GM12892 (cell line): Measurements from ENCODE around the gene LY6G6F.
A peak's percentile ranks its signal among the peaks of the same experiment; 100 is the strongest.

Experiments
- DNase-seq: peaks from one replicate; pipeline ENCODE4 v3.0.0; 2011; ENCODE audit not compliant: insufficient read length
- FAIRE-seq: peaks from 2 replicates; lab custom pipeline; 2011; peaks lifted over from hg19 to GRCh38; lab: Jason Lieb, UNC
- POLR2A ChIP-seq: IDR thresholded peaks from 2 replicates; pipeline ENCODE4 v1.6.1; 2011; ENCODE audit warnings: low read depth, low read length, control low read depth
- POLR2AphosphoS5 ChIP-seq: IDR thresholded peaks from 2 replicates; pipeline ENCODE4 v1.6.1; 2011; ENCODE audit warnings: low read depth, low read length, control low read depth
- TAF1 ChIP-seq: IDR thresholded peaks from 2 replicates; pipeline ENCODE4 v1.6.1; 2011; ENCODE audit warnings: low read depth, mild to moderate bottlenecking, control low read depth, low read length, borderline replicate concordance

The LY6G6F gene

GRCh38 chr6:31680226-31681134 is 26.2 kb upstream of the LY6G6F start, which contains the start of gene LY6G5C:
LY6G5C (minus strand) TSS chr6:31681067; CDS start chr6:31680373, 694 bp downstream.
- FAIRE-seq (peak; percentile 90), DNase-seq (peak; percentile 52)

DNA sequence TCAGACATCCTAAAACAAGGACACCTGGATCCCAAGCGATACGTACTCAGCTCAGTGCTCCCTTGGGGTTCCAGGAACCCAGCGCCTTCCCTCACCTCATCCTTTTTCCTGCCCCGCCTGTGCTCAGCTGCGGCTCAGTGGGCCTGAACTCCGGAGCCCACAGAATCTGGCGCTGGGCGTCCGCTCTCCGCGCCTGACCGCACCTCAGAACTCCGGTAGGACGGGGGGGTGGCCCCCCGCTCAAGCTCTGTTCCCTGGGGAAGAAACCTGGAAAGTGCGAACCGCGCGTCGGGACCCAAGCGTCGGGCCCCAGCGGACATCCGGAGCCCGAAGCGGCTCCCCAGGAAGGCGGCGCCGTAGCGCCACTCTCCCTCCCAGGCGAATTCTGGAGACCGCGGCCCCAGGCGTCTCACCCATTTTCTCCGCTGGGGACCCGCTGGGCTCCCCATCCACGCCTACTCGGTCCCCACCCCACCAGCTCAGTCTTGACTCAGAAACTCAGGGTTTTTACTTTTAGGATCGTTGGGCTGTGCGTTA is 25.5 kb upstream of the LY6G6F start:
- TF ChIP-seq POLR2A (no peak), TAF1 (no peak), POLR2AphosphoS5 (no peak)
- DNase-seq = peak; percentile 71
- FAIRE-seq = no peak

More at GRCh38 chr6:31680226-31681134, 26.2 kb upstream of the LY6G6F start, which contains the start of gene LY6G5C:
- TF ChIP-seq TAF1 (peak; percentile 8; the same call in 1 of the 2 replicates), POLR2A (no peak)

GRCh38 chr6:31683591-31683990 is 23.1 kb upstream of the LY6G6F start:
- FAIRE-seq = no peak
- TF ChIP-seq POLR2AphosphoS5 (no peak), TAF1 (no peak), POLR2A (no peak)
- DNase-seq = no peak

DNA sequence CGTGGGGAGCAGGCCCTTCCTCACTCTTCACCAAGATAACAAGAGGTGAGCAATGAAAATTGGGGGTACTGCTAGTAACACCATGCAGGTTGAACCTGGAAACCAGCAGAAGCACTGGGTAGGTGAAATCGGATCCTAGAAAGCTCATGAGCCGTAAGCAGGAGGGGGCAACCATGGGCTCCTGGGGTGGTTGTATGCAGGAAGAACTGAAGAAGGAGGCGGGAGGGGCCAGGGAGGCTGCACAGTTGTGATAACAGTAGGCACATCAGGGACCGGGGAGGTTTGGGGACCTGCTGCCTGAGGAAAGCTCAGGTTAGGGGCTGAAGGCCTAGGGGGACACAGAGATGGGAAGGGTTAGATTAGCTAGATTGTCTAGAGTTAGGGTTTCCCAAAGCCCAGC is 20.2 kb upstream of the LY6G6F start:
- no peak for TF ChIP-seq POLR2A
- TF ChIP-seq TAF1 = no peak
- no peak for TF ChIP-seq POLR2AphosphoS5
- FAIRE-seq (no peak), DNase-seq (no peak)

- TF ChIP-seq POLR2A (no peak), TAF1 (no peak), POLR2AphosphoS5 (no peak)
- no peak for DNase-seq
- FAIRE-seq = no peak
These were observed 19.3 kb upstream of the LY6G6F start for GRCh38 chr6:31687321-31687720.

DNA sequence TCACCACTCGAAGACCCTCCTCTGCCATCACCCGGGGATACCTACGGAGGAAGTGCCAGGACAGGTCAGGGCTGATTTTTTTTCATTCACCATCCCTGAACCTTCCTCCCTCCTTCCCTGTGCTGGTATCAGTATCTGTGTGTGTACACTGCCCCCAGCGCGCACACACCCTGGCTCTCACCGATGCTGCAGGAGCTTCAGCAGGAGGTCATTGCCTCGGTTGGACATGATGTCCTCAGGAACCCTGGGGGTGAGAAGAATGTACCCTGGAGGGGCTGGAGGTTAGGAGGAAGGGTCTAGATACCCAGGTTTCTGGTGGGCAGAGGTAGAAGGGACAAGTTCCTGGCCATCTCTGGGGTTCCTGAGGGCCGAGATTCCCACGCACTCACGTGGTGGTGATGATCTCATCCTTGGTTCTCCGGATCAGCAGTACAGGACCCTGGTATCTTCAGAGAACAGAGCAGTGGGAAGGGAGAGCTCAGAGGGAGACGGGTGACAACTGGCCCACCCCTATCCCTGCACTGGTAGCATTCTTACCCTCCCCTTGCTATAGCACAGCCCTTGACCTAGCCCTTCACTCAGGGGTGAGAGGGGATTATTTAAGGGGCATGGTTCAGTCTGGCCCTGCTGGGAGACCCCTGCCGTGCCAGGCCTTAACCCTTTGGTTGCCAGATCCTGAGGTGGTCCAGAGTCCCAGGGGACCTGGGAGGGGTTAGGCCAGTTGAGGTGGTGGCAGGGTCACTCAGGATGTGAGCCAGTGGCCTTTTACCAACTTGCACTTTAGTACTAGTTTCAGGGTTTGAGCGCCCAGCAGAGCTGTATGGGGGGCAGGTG is 18.6 kb upstream of the LY6G6F start:
- no peak for DNase-seq
- TF ChIP-seq POLR2AphosphoS5 (no peak), TAF1 (no peak), POLR2A (no peak)
- FAIRE-seq = no peak

DNA sequence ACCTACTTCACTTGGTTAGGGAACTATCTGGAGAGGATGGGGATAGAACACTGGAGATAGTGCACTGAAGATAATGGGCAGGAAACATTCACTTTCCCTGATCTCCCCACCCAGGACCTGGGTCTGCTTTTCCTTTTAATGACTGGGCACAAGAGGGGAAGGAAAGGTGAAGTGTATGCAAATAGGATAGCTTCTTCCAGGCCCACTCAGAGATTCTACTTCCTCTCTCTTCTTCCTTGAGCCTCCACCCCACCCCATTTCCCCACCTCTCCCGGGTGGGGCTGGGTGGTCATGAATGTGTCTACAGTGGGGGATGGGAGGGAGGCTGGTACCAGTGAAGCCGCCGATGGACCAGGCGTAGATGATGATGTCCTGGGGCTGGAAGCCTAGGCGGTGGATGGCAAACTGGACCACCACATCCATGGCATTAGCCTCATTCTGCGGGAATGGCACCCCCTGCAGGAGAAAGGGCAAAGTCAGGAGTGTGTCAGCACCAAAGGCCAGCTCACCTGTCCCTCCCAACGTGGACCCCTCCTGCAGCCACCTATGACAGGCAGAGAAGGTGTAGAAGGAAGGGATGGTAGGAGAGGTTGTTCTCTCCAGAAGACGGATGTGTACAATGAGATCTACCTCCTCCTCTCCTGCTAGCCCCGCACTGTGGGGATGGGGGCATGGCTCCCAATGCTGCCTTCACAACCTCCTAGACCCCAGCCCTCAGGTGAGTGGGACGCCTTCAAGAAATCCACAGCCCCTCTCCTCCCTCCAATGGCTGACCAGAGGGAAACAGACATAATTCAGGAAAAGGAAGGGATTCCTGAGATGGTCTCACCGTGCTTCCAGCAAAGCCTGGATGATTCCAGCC is 17.2 kb upstream of the LY6G6F start:
- TF ChIP-seq POLR2AphosphoS5 (no peak), POLR2A (no peak), TAF1 (no peak)
- DNase-seq = no peak
- FAIRE-seq = no peak

- FAIRE-seq = no peak
These were observed 16.2 kb upstream of the LY6G6F start for GRCh38 chr6:31690231-31691077.

GRCh38 chr6:31691078-31691463 is 15.6 kb upstream of the LY6G6F start:
- TF ChIP-seq POLR2AphosphoS5 (no peak), POLR2A (no peak), TAF1 (no peak)
- FAIRE-seq = no peak
- no peak for DNase-seq

More at GRCh38 chr6:31690231-31691077, 16.2 kb upstream of the LY6G6F start:
- DNase-seq = no peak
- no peak for TF ChIP-seq POLR2AphosphoS5
- no peak for TF ChIP-seq TAF1
- no peak for TF ChIP-seq POLR2A

DNA sequence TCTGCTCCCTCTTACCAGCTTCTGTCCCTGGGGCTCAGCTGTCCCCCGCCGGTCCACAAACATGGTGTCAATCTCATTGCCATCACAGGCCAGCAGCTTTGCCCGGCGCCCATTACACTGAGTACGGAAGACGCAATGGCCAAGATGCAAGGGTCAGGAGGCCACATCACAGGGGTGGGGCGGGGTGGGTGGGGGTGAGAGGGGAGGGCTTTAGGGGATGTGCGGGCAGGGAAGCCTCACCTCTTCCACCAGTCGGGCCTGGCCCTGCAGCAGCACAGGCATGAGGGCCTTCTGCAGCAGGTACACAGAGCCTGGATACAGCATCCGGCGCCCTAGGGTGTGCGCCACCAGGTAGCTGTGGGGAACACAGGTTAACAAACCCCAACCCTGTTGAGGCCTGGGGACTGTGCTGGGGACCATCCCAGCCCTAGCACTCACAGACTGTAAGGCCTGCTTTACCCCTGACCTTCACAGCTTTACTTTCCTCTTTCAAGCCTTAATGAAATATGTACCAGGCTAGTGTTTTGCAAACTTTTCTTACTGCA is 15.0 kb upstream of the LY6G6F start:
- FAIRE-seq (no peak), DNase-seq (no peak)
- no peak for TF ChIP-seq POLR2AphosphoS5
- TF ChIP-seq POLR2A = no peak
- no peak for TF ChIP-seq TAF1
